ENCODE results near the gene BCAR1. TPM values are rescaled to one million over a fixed set of nuclear protein-coding genes. Genes with fewer than 3 reads are reported as not detected.
A peak's percentile ranks its signal among the peaks of the same experiment; 100 is the strongest.

Gene BCAR1
- total RNA-seq, 3 donors from 2014 or later (not counting 1 experiment from before 2014, with no cell fraction given): not detected

- intact Hi-C loops (cut with micrococcal nuclease): no loop called here
- no peak overlapping the region for H3K4me3 ChIP-seq (ENCODE audit: low read length)
- peaks cover 0 to 13% of the 10 kb centered on the region in 2 donors for H3K4me1 Mint-ChIP-seq
- no peaks in the 10 kb centered on the region for H3K9me3 Mint-ChIP-seq
- peaks cover 45% of the 10 kb centered on the region for H3K27me3 ChIP-seq (ENCODE audit: control insufficient read depth, insufficient read depth, low read length)
- H3K4me3 Mint-ChIP-seq: no peak overlapping the region
- H3K27me3 Mint-ChIP-seq (ENCODE audit: low read depth in 2 of 2): peaks cover 43 to 46% of the 10 kb centered on the region in 2 donors
- ATAC-seq: no peak
- DNase-seq: no peak
- H3K36me3 Mint-ChIP-seq: no peaks in the 10 kb centered on the region
- no peaks in the 10 kb centered on the region for H3K9me3 ChIP-seq (ENCODE audit: control insufficient read depth, insufficient read depth, low read length)
- 91% methylated on average over 10 of the region's 10 CpGs for WGBS (ENCODE audit: insufficient coverage)
- H3K27ac ChIP-seq (ENCODE audit: low read length): no peak overlapping the region
- peaks cover 17% of the 10 kb centered on the region for H3K4me1 ChIP-seq (ENCODE audit: control insufficient read depth, insufficient read depth, low read length)
- no peak for TF ChIP-seq CTCF (IDR thresholded peaks at IDR 0.05)
- H3K36me3 ChIP-seq (ENCODE audit: control insufficient read depth, insufficient read depth, low read length): no peaks in the 10 kb centered on the region
- H3K27ac Mint-ChIP-seq: no peak overlapping the region
These were observed 16.3 kb upstream of the BCAR1 start for GRCh38 chr16:75267631-75268264.

GRCh38 chr16:75266738-75267630 lies 15.6 kb upstream of the BCAR1 start:
- peaks cover 43% of the 10 kb centered on the region for H3K27me3 ChIP-seq (ENCODE audit: control insufficient read depth, insufficient read depth, low read length)
- H3K27ac ChIP-seq (ENCODE audit: low read length): no peak overlapping the region
- Mint-ChIP-seq H3K4me3 (peak overlapping the region; percentile 72), H3K4me1 (peaks cover 0 to 13% of the 10 kb centered on the region in 2 donors), H3K9me3 (no peaks in the 10 kb centered on the region), H3K36me3 (no peaks in the 10 kb centered on the region), H3K27ac (no peak overlapping the region), H3K27me3 (ENCODE audit: low read depth in 2 of 2) (peaks cover 47 to 50% of the 10 kb centered on the region in 2 donors)
- intact Hi-C loops (cut with micrococcal nuclease): no loop called here
- H3K9me3 ChIP-seq (ENCODE audit: control insufficient read depth, insufficient read depth, low read length): no peaks in the 10 kb centered on the region
- WGBS (ENCODE audit: insufficient coverage): 83% methylated on average over 27 of the region's 27 CpGs
- TF ChIP-seq CTCF (IDR thresholded peaks at IDR 0.05): no peak
- DNase-seq (no peak), ATAC-seq (no peak)
- no peaks in the 10 kb centered on the region for H3K36me3 ChIP-seq (ENCODE audit: control insufficient read depth, insufficient read depth, low read length)
- no peak overlapping the region for H3K4me3 ChIP-seq (ENCODE audit: low read length)
- peaks cover 14% of the 10 kb centered on the region for H3K4me1 ChIP-seq (ENCODE audit: control insufficient read depth, insufficient read depth, low read length)

- Histone ChIP-seq H3K36me3 (ENCODE audit: control insufficient read depth, insufficient read depth, low read length) (no peaks in the 10 kb centered on the region), H3K27ac (ENCODE audit: low read length) (no peak overlapping the region), H3K9me3 (ENCODE audit: control insufficient read depth, insufficient read depth, low read length) (no peaks in the 10 kb centered on the region), H3K4me3 (ENCODE audit: low read length) (peak overlapping the region; percentile 16), H3K27me3 (ENCODE audit: control insufficient read depth, insufficient read depth, low read length) (peaks cover 34% of the 10 kb centered on the region), H3K4me1 (ENCODE audit: control insufficient read depth, insufficient read depth, low read length) (peaks cover 13% of the 10 kb centered on the region)
- WGBS (ENCODE audit: insufficient coverage): 14% methylated on average over 62 of the region's 62 CpGs
- no peak for TF ChIP-seq CTCF (IDR thresholded peaks at IDR 0.05)
- H3K27me3 Mint-ChIP-seq (ENCODE audit: low read depth in 2 of 2): peaks cover 47 to 52% of the 10 kb centered on the region in 2 donors
- H3K9me3 Mint-ChIP-seq: no peaks in the 10 kb centered on the region
- ATAC-seq (peak in 2 of 3 donors; percentile 26 to 50), DNase-seq (no peak)
- H3K4me3 Mint-ChIP-seq: peak overlapping the region; percentile 72
- no peak overlapping the region for H3K27ac Mint-ChIP-seq
- intact Hi-C loops (cut with micrococcal nuclease): no loop called here
- H3K36me3 Mint-ChIP-seq: no peaks in the 10 kb centered on the region
- H3K4me1 Mint-ChIP-seq: peaks cover 0 to 13% of the 10 kb centered on the region in 2 donors
These were observed 14.7 kb upstream of the BCAR1 start for GRCh38 chr16:75265911-75266701.

All from natural killer cell (primary cell).